ENCODE data around the gene SEMA3A.

SEMA3A gene

GRCh38 chr7:84162125-84162524, 32.5 kb downstream of the SEMA3A start:
- TF ChIP-seq TSHZ2 (CRISPR knock-in tag; IDR thresholded peaks at IDR 0.05): no peak
- TF ChIP-seq OSR1 (CRISPR knock-in tag; IDR thresholded peaks at IDR 0.05): no peak
- no peak for TF ChIP-seq CSRNP3 (CRISPR knock-in tag; IDR thresholded peaks at IDR 0.05)
- no peak for TF ChIP-seq TOX (CRISPR knock-in tag; IDR thresholded peaks at IDR 0.05; ENCODE audit: borderline replicate concordance)
- TF ChIP-seq ESRRG (CRISPR knock-in tag; IDR thresholded peaks at IDR 0.05): no peak
- TF ChIP-seq POU6F1 (CRISPR knock-in tag; IDR thresholded peaks at IDR 0.05; ENCODE audit: borderline replicate concordance, low read depth): no peak
- no peak for TF ChIP-seq ARNTL (CRISPR knock-in tag; IDR thresholded peaks at IDR 0.05; ENCODE audit: borderline replicate concordance, low read depth)
- no peak for TF ChIP-seq ZFP30 (CRISPR knock-in tag; IDR thresholded peaks at IDR 0.05)
- no peak for TF ChIP-seq SNAI2 (CRISPR knock-in tag; IDR thresholded peaks at IDR 0.05)
- TF ChIP-seq ZNF8 (CRISPR knock-in tag; IDR thresholded peaks at IDR 0.05): no peak
- no peak for TF ChIP-seq GLIS3 (CRISPR knock-in tag; IDR thresholded peaks at IDR 0.05)
- TF ChIP-seq PPARA (CRISPR knock-in tag; IDR thresholded peaks at IDR 0.05; ENCODE audit: borderline replicate concordance): no peak
- no peak for TF ChIP-seq ZNF70 (CRISPR knock-in tag; IDR thresholded peaks at IDR 0.05)
- peak; percentile 59 for ATAC-seq

GRCh38 chr7:84161398-84161797, 33.2 kb downstream of the SEMA3A start:
- ATAC-seq: no peak
- no peak for TF ChIP-seq RARB (CRISPR knock-in tag; IDR thresholded peaks at IDR 0.05)
- TF ChIP-seq ISL1 (CRISPR knock-in tag; IDR thresholded peaks at IDR 0.05): no peak
- no peak for TF ChIP-seq ZNF8 (CRISPR knock-in tag; IDR thresholded peaks at IDR 0.05)
- no peak for TF ChIP-seq CSRNP3 (CRISPR knock-in tag; IDR thresholded peaks at IDR 0.05)

- ATAC-seq: no peak
- TF ChIP-seq ZFP30 (CRISPR knock-in tag; IDR thresholded peaks at IDR 0.05) (no peak), ISL1 (CRISPR knock-in tag; IDR thresholded peaks at IDR 0.05) (peak; percentile 71)
Measured at GRCh38 chr7:84159435-84159834, 35.2 kb downstream of the SEMA3A start.

GRCh38 chr7:84157171-84157570, 37.4 kb downstream of the SEMA3A start:
- no peak for ATAC-seq
- TF ChIP-seq CSRNP3 (CRISPR knock-in tag; IDR thresholded peaks at IDR 0.05) (no peak), SNAI2 (CRISPR knock-in tag; IDR thresholded peaks at IDR 0.05) (no peak), ARNTL (CRISPR knock-in tag; IDR thresholded peaks at IDR 0.05; ENCODE audit: borderline replicate concordance, low read depth) (no peak), BACH2 (CRISPR knock-in tag; IDR thresholded peaks at IDR 0.05; ENCODE audit: borderline replicate concordance) (no peak), CSDC2 (CRISPR knock-in tag; IDR thresholded peaks at IDR 0.05) (no peak), ZNF8 (CRISPR knock-in tag; IDR thresholded peaks at IDR 0.05) (no peak), ISL1 (CRISPR knock-in tag; IDR thresholded peaks at IDR 0.05) (no peak), ZFP30 (CRISPR knock-in tag; IDR thresholded peaks at IDR 0.05) (no peak), ZNF565 (CRISPR knock-in tag; conservative IDR thresholded peaks at IDR 0.05; ENCODE audit: low read depth) (no peak), ZC3H10 (CRISPR knock-in tag; IDR thresholded peaks at IDR 0.05) (no peak), TSHZ2 (CRISPR knock-in tag; IDR thresholded peaks at IDR 0.05) (no peak), ZFP3 (CRISPR knock-in tag; IDR thresholded peaks at IDR 0.05) (no peak), GLIS3 (CRISPR knock-in tag; IDR thresholded peaks at IDR 0.05) (no peak), CREB5 (CRISPR knock-in tag; IDR thresholded peaks at IDR 0.05; ENCODE audit: low read depth) (no peak), ESRRG (CRISPR knock-in tag; IDR thresholded peaks at IDR 0.05) (no peak), RARB (CRISPR knock-in tag; IDR thresholded peaks at IDR 0.05) (no peak)
